Right lobe of liver (tissue), 4 donors: Measurements from ENCODE around the gene PCYT1A.
"Not testable (repeated sequence)": the region's sequence is repeated elsewhere in the genome, so short reads cannot be mapped to it uniquely, and the experiment has no call there.

ENCODE experiments used
- CTCF ChIP-seq, 4 donors: fragments of 200-600 bp in 3 of 4; fragments of 450-650 bp in 1 of 4; IDR thresholded peaks; one replicate each; pipeline versions ENCODE4 v1.5.1 to v1.8.0; 2016 to 2022; ENCODE audit warnings: antibody characterized with exemption in 4 of 4, mild to moderate bottlenecking in 2 of 4
- POLR2A ChIP-seq: fragments of 450-650 bp; IDR thresholded peaks from one replicate; pipeline ENCODE4 v1.6.1; 2017; ENCODE audit warnings: antibody characterized with exemption, mild to moderate bottlenecking
- donor health status: DM: no; HTN: no; CAD: no.
- donor health status: DM: no; HTN: no; CAD: no.
- donor health status: DM: no; HTN: yes; CAD: no.

GRCh38 chr3:196316799-196317686 lies 29.5 kb upstream of the PCYT1A start:
- TF ChIP-seq CTCF (IDR thresholded peaks at IDR 0.05); POLR2A: not testable (repeated sequence)
